ENCODE data around the gene WDFY3. TPM values are rescaled to one million over a fixed set of nuclear protein-coding genes. Genes with fewer than 3 reads are reported as not detected.

The WDFY3 gene
- total and polyA plus RNA-seq, 2 experiments from 2014 or later = 7.7 to 55.9 TPM

DNA sequence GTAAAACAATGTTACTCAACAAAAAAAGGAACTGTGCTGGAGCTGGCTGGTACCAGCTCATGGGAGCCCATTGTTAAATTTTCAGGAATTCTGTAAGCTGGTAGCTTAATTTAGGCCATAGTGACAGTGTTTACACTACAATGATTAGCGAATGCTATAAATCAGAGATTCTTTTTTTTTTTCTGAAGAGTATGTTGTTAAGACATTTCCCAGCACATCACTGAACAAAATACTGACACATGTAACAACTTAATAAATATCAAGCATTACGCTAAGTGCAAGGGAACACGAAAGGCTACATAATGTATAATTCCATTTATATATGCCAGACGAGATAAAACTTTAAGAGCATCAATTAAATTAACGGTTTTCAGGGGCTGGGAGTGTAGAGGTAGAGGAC, 4.4 kb downstream of the WDFY3 start:
- Histone ChIP-seq H4K20me1 (ENCODE audit: insufficient read depth, poor library complexity, severe bottlenecking) (peaks cover 68% of the 10 kb centered on the region), H3K36me3 (replicated peaks; ENCODE audit: insufficient read depth, low read depth) (no peaks in the 10 kb centered on the region), H3K4me2 (no peak overlapping the region), H3K27ac (no peak overlapping the region), H3K27me3 (no peaks in the 10 kb centered on the region), H2AFZ (no peak overlapping the region), H3K9me2 (replicated peaks; ENCODE audit: insufficient read depth) (no peaks in the 10 kb centered on the region), H3K4me1 (ENCODE audit: insufficient read depth) (no peaks in the 10 kb centered on the region), H3K9me3 (ENCODE audit: low read depth) (no peaks in the 10 kb centered on the region), H3K4me3 (no peak overlapping the region), H3K79me2 (peaks cover 87% of the 10 kb centered on the region)
- TF ChIP-seq EZH2 (IDR thresholded peaks at IDR 0.05; ENCODE audit: borderline replicate concordance) = no peak
- TF ChIP-seq EZH2phosphoT487 (IDR thresholded peaks at IDR 0.05; ENCODE audit: low read depth, severe bottlenecking, unreplicated experiment) = no peak
- TF ChIP-seq, protein P1, sequence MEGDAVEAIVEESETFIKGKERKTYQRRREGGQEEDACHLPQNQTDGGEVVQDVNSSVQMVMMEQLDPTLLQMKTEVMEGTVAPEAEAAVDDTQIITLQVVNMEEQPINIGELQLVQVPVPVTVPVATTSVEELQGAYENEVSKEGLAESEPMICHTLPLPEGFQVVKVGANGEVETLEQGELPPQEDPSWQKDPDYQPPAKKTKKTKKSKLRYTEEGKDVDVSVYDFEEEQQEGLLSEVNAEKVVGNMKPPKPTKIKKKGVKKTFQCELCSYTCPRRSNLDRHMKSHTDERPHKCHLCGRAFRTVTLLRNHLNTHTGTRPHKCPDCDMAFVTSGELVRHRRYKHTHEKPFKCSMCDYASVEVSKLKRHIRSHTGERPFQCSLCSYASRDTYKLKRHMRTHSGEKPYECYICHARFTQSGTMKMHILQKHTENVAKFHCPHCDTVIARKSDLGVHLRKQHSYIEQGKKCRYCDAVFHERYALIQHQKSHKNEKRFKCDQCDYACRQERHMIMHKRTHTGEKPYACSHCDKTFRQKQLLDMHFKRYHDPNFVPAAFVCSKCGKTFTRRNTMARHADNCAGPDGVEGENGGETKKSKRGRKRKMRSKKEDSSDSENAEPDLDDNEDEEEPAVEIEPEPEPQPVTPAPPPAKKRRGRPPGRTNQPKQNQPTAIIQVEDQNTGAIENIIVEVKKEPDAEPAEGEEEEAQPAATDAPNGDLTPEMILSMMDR (IDR thresholded peaks at IDR 0.05; ENCODE audit: poor library complexity) = no peak
- DNase-seq (ENCODE audit: low spot score) = no peak
- 84% methylated on average over 5 of the region's 5 CpGs for WGBS (ENCODE audit: low lambda C conversion rate, missing lambda C conversion rate)

DNA sequence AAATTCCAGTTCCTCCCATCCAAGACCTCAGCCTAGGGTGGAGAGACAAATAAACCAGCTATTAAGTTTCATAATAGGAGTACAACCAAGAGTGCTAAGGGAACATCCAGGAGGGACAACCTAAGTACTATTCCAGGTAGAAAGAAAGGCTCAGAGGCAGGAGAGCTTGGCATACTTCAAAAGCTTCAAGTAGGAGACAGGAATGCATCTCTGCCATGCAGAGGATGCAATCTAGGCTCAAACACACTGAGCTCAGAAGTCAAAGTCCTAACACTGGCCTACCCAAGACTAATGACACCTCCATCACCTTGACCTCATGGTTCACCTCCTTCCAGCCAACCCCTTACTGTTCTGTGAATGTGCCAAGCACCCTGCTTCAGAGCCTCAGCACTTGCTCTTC, 8.1 kb downstream of the WDFY3 start:
- Histone ChIP-seq H3K4me3 (no peak overlapping the region), H3K79me2 (peaks cover 100% of the 10 kb centered on the region), H3K9me3 (ENCODE audit: low read depth) (no peaks in the 10 kb centered on the region), H3K9me2 (replicated peaks; ENCODE audit: insufficient read depth) (no peaks in the 10 kb centered on the region), H4K20me1 (ENCODE audit: insufficient read depth, poor library complexity, severe bottlenecking) (peaks cover 84% of the 10 kb centered on the region), H3K4me2 (no peak overlapping the region), H3K27ac (no peak overlapping the region), H3K27me3 (no peaks in the 10 kb centered on the region), H3K4me1 (ENCODE audit: insufficient read depth) (no peaks in the 10 kb centered on the region), H2AFZ (no peak overlapping the region), H3K36me3 (replicated peaks; ENCODE audit: insufficient read depth, low read depth) (no peaks in the 10 kb centered on the region)
- no peak for DNase-seq (ENCODE audit: low spot score)
- TF ChIP-seq, protein P1 (IDR thresholded peaks at IDR 0.05; ENCODE audit: poor library complexity) = no peak
- TF ChIP-seq EZH2 (IDR thresholded peaks at IDR 0.05; ENCODE audit: borderline replicate concordance) (no peak), EZH2phosphoT487 (IDR thresholded peaks at IDR 0.05; ENCODE audit: low read depth, severe bottlenecking, unreplicated experiment) (no peak)

DNA sequence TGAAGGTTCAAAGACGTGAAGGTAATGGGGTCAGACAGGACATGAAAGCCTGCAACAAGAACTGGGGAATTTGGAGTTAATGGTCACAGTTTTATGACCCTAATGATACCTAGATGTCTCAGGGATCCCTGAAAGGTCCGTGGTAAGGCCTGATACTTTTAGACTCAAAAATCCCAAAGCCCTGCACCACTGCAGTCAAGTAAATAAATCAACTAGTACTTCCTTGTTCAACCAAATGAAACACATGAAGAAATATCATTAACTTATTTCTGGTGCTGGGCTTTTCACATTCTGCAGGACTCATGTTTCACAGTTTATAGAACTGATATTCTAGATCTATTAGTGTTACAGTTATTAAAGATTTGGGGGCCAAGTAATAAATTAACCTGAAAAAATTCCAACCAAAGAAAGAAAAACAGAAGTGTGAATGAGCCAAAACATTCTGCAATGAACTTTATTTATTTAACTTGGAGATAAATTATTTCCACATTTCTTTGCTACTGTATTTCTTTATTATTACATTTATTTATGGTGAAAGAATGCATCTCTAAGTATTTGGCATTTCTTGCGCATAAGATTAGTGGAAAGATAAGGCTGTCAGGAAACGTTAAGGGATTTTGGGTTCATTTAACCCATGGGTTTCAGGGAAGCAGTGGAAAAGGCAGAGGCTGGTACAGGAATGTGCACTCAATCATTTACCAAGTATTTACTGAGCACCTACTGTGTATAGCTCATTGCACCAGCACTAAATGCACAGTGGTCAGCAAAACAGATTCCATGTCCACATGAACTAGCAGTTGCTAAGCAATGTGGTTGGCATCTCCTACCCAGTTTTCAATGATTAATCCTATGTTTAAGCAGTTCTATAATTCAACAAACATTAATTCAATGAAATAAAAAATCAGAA, 8.7 kb downstream of the WDFY3 start:
- H3K36me3 ChIP-seq (replicated peaks; ENCODE audit: insufficient read depth, low read depth) = no peaks in the 10 kb centered on the region
- no peak overlapping the region for H3K4me2 ChIP-seq
- no peak overlapping the region for H3K27ac ChIP-seq
- 57% methylated on average over 4 of the region's 4 CpGs for WGBS (ENCODE audit: low lambda C conversion rate, missing lambda C conversion rate)
- H3K9me2 ChIP-seq (replicated peaks; ENCODE audit: insufficient read depth) = no peaks in the 10 kb centered on the region
- no peaks in the 10 kb centered on the region for H3K9me3 ChIP-seq (ENCODE audit: low read depth)
- H2AFZ ChIP-seq = no peak overlapping the region
- TF ChIP-seq, protein P1 (IDR thresholded peaks at IDR 0.05; ENCODE audit: poor library complexity) = no peak
- no peak for TF ChIP-seq EZH2 (IDR thresholded peaks at IDR 0.05; ENCODE audit: borderline replicate concordance)
- no peak for TF ChIP-seq EZH2phosphoT487 (IDR thresholded peaks at IDR 0.05; ENCODE audit: low read depth, severe bottlenecking, unreplicated experiment)
- peaks cover 100% of the 10 kb centered on the region for H3K79me2 ChIP-seq
- peaks cover 81% of the 10 kb centered on the region for H4K20me1 ChIP-seq (ENCODE audit: insufficient read depth, poor library complexity, severe bottlenecking)
- no peak for DNase-seq (ENCODE audit: low spot score)
- H3K4me3 ChIP-seq = no peak overlapping the region
- H3K27me3 ChIP-seq = no peaks in the 10 kb centered on the region
- no peaks in the 10 kb centered on the region for H3K4me1 ChIP-seq (ENCODE audit: insufficient read depth)

Data from hepatocyte (in vitro differentiated cells).